ENCODE results near the gene XCL1. TPM values are rescaled to one million over a fixed set of nuclear protein-coding genes. Genes with fewer than 3 reads are reported as not detected.
A peak's percentile ranks its signal among the peaks of the same experiment; 100 is the strongest.

The XCL1 gene
- polyA plus RNA-seq, 1 experiment, result not detected

GRCh38 chr1:168621356-168621755 is 45.0 kb downstream of the XCL1 start:
- H3K27me3 ChIP-seq (ENCODE audit: control insufficient read depth, insufficient read depth, low read length), result no peaks in the 10 kb centered on the region; the same call in 1 of the 2 replicates
- CTCF ChIA-PET, result interaction anchor here (1.0 kb wide), 1 partner anchor 14 kb away, joined by 4 read pairs; no protein-coding TSS in a partner anchor
- H3K36me3 ChIP-seq (ENCODE audit: control insufficient read depth, insufficient read depth, low read length), result no peaks in the 10 kb centered on the region
- TF ChIP-seq, protein P1, sequence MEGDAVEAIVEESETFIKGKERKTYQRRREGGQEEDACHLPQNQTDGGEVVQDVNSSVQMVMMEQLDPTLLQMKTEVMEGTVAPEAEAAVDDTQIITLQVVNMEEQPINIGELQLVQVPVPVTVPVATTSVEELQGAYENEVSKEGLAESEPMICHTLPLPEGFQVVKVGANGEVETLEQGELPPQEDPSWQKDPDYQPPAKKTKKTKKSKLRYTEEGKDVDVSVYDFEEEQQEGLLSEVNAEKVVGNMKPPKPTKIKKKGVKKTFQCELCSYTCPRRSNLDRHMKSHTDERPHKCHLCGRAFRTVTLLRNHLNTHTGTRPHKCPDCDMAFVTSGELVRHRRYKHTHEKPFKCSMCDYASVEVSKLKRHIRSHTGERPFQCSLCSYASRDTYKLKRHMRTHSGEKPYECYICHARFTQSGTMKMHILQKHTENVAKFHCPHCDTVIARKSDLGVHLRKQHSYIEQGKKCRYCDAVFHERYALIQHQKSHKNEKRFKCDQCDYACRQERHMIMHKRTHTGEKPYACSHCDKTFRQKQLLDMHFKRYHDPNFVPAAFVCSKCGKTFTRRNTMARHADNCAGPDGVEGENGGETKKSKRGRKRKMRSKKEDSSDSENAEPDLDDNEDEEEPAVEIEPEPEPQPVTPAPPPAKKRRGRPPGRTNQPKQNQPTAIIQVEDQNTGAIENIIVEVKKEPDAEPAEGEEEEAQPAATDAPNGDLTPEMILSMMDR (IDR thresholded peaks at IDR 0.05; ENCODE audit: insufficient read depth, low read depth, low read length), result no peak
- POLR2A ChIA-PET, result no interaction called here
- no peak for DNase-seq (ENCODE audit: low read depth)
- no peak overlapping the region for H3K4me3 ChIP-seq (ENCODE audit: low read depth, low read length)

GRCh38 chr1:168623003-168623828 is 46.8 kb downstream of the XCL1 start:
- POLR2A ChIA-PET, result no interaction called here
- CTCF ChIA-PET, result interaction anchor here (1.0 to 1.2 kb wide), 3 partner anchors 10 to 281 kb away, joined by 3 to 4 read pairs (median 3); no protein-coding TSS in a partner anchor
- H3K4me3 ChIP-seq (ENCODE audit: low read depth, low read length), result no peak overlapping the region
- H3K27me3 ChIP-seq (ENCODE audit: control insufficient read depth, insufficient read depth, low read length), result no peaks in the 10 kb centered on the region
- TF ChIP-seq, protein P1 (IDR thresholded peaks at IDR 0.05; ENCODE audit: insufficient read depth, low read depth, low read length), result no peak
- peak; percentile 19 for DNase-seq (ENCODE audit: low read depth)
- H3K36me3 ChIP-seq (ENCODE audit: control insufficient read depth, insufficient read depth, low read length), result no peaks in the 10 kb centered on the region

DNA sequence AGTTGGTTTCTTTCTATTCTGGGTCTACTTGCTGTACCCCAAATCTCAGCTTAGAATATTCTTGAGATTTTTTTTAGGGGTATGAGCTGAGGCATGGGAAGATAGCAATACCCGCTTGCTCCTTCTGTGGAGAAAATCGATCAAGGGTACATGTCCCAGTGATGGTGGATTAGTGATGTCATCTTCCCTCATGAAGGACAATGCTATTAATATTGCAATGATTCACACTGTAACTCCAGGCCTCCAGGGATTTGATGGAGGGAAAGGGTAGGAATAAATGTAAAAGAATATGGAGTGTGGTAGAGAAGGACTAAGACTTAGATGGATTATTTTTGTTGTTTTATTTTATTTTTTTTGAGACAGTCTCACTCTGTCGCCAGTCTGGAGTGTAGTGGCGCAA is 47.4 kb downstream of the XCL1 start:
- ChIA-PET CTCF (interaction anchor here (1.0 to 1.2 kb wide), 3 partner anchors 11 to 281 kb away, joined by 3 to 4 read pairs (median 3); no protein-coding TSS in a partner anchor), POLR2A (no interaction called here)
- no peaks in the 10 kb centered on the region for H3K27me3 ChIP-seq (ENCODE audit: control insufficient read depth, insufficient read depth, low read length)
- DNase-seq (ENCODE audit: low read depth), result no peak
- H3K4me3 ChIP-seq (ENCODE audit: low read depth, low read length), result no peak overlapping the region
- TF ChIP-seq, protein P1 (IDR thresholded peaks at IDR 0.05; ENCODE audit: insufficient read depth, low read depth, low read length), result no peak
- no peaks in the 10 kb centered on the region for H3K36me3 ChIP-seq (ENCODE audit: control insufficient read depth, insufficient read depth, low read length)

GRCh38 chr1:168626326-168626725 is 49.9 kb downstream of the XCL1 start:
- POLR2A ChIA-PET, result no interaction called here
- Histone ChIP-seq H3K36me3 (ENCODE audit: control insufficient read depth, insufficient read depth, low read length) (no peaks in the 10 kb centered on the region), H3K4me3 (ENCODE audit: low read depth, low read length) (no peak overlapping the region), H3K27me3 (ENCODE audit: control insufficient read depth, insufficient read depth, low read length) (no peaks in the 10 kb centered on the region)
- CTCF ChIA-PET, result no interaction called here
- TF ChIP-seq, protein P1 (IDR thresholded peaks at IDR 0.05; ENCODE audit: insufficient read depth, low read depth, low read length), result no peak
- no peak for DNase-seq (ENCODE audit: low read depth)

DNA sequence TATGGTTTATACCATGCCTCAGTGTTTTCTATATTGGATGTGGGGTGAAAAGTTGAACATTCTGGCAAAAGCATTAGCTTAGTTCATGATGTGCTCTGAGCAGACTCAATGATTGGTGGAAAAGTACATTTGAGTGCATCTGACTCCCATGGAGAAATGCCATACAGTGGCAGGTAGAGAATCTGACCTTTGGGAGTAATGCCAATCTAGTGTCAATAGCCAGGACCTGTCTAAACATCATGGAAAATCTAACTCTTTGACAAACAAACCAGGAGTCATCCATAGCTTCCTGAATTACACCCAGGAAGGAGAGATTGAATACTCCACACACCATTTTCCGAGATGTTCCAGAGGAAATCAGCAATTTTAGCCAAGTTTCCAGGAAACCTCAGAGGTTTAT is 51.0 kb downstream of the XCL1 start:
- TF ChIP-seq, protein P1 (IDR thresholded peaks at IDR 0.05; ENCODE audit: insufficient read depth, low read depth, low read length), result no peak
- ChIA-PET CTCF (interaction anchor here (0.8 kb wide), 1 partner anchor 10 kb away, joined by 4 read pairs; no protein-coding TSS in a partner anchor), POLR2A (no interaction called here)
- H3K4me3 ChIP-seq (ENCODE audit: low read depth, low read length), result no peak overlapping the region
- H3K27me3 ChIP-seq (ENCODE audit: control insufficient read depth, insufficient read depth, low read length), result no peaks in the 10 kb centered on the region
- no peaks in the 10 kb centered on the region for H3K36me3 ChIP-seq (ENCODE audit: control insufficient read depth, insufficient read depth, low read length)
- DNase-seq (ENCODE audit: low read depth), result no peak

Data from BJ (cell line).